Esophagus squamous epithelium (tissue), 4 donors: ENCODE measurements around the gene KIF6.

Experiments
- CTCF ChIP-seq, 6 experiments: fragments of 450-650 bp in 4 of 6; fragments of 200-600 bp in 2 of 6; sonication (generic) in 2 of 6; IDR thresholded peaks; one replicate each; pipeline ENCODE4 v1.5.1; 2016 to 2019; ENCODE audit warnings: antibody characterized with exemption in 6 of 6, mild to moderate bottlenecking in 4 of 6, moderate library complexity in 4 of 6
- POLR2A ChIP-seq, 4 donors: fragments of 450-650 bp; IDR thresholded peaks; one replicate each; pipeline ENCODE4 v1.6.1; 2017; ENCODE audit warnings: antibody characterized with exemption in 4 of 4, mild to moderate bottlenecking in 4 of 4, moderate library complexity in 3 of 4

GRCh38 chr6:39357998-39358686 lies 367.1 kb downstream of the KIF6 start:
- TF ChIP-seq CTCF (IDR thresholded peaks at IDR 0.05) (no peak), POLR2A (IDR thresholded peaks at IDR 0.05) (no peak)
